ENCODE measurements around the gene MGMT. TPM values are rescaled to one million over a fixed set of nuclear protein-coding genes. Genes with fewer than 3 reads are reported as not detected.
A peak's percentile ranks its signal among the peaks of the same experiment; 100 is the strongest.

MGMT gene
- total and polyA plus RNA-seq, 8 donors, result 1.2 to 37.8 (median 21.3) TPM

- TF ChIP-seq CTCF (IDR thresholded peaks at IDR 0.05), result no peak
- no peak for TF ChIP-seq EP300 (IDR thresholded peaks at IDR 0.05)
- TF ChIP-seq POLR2AphosphoS5 (IDR thresholded peaks at IDR 0.05), result no peak
- no peak for TF ChIP-seq POLR2A (IDR thresholded peaks at IDR 0.05)
- Histone ChIP-seq H3K27me3 (no peaks in the 10 kb centered on the region), H3K4me3 (no peak overlapping the region), H3K9me3 (peaks cover 0 to 5% (median 2%) of the 10 kb centered on the region in 4 donors), H3K27ac (peak overlapping the region in 1 of 5 donors; percentile 25), H3K4me1 (peaks cover 6 to 29% (median 14%) of the 10 kb centered on the region in 4 donors), H3K36me3 (peaks cover 0 to 12% (median 4%) of the 10 kb centered on the region in 4 donors)
- no peak for DNase-seq
- WGBS, 5 donors, result 86 to 92% (median 88%) methylated on average over 14 to 15 of the region's 15 CpGs
- intact Hi-C loops (cut with DNase I; ENCODE audit: low total_unique reads), result no loop called here
Measured at GRCh38 chr10:129531195-129531968, 64.3 kb downstream of the MGMT start.

GRCh38 chr10:129531969-129532660 is 65.1 kb downstream of the MGMT start:
- Histone ChIP-seq H3K4me1 (peaks cover 6 to 29% (median 14%) of the 10 kb centered on the region in 4 donors), H3K4me3 (no peak overlapping the region), H3K27ac (no peak overlapping the region), H3K36me3 (peaks cover 0 to 13% (median 11%) of the 10 kb centered on the region in 4 donors), H3K9me3 (peaks cover 0 to 5% (median 2%) of the 10 kb centered on the region in 4 donors), H3K27me3 (no peaks in the 10 kb centered on the region)
- WGBS, 5 donors, result 80 to 92% (median 86%) methylated on average over 9 to 10 of the region's 10 CpGs
- DNase-seq, result no peak
- TF ChIP-seq POLR2A (IDR thresholded peaks at IDR 0.05) (no peak), CTCF (IDR thresholded peaks at IDR 0.05) (no peak), POLR2AphosphoS5 (IDR thresholded peaks at IDR 0.05) (no peak), EP300 (IDR thresholded peaks at IDR 0.05) (no peak)
- intact Hi-C loops (cut with DNase I; ENCODE audit: low total_unique reads), result no loop called here

- Histone ChIP-seq H3K4me3 (no peak overlapping the region), H3K27ac (peak overlapping the region in 1 of 5 donors; percentile 12), H3K36me3 (peaks cover 0 to 18% (median 15%) of the 10 kb centered on the region in 4 donors), H3K9me3 (peaks cover 0 to 5% (median 2%) of the 10 kb centered on the region in 4 donors), H3K27me3 (no peaks in the 10 kb centered on the region), H3K4me1 (peaks cover 6 to 29% (median 14%) of the 10 kb centered on the region in 4 donors)
- TF ChIP-seq CTCF (IDR thresholded peaks at IDR 0.05), result no peak
- TF ChIP-seq EP300 (IDR thresholded peaks at IDR 0.05), result no peak
- TF ChIP-seq POLR2AphosphoS5 (IDR thresholded peaks at IDR 0.05), result no peak
- TF ChIP-seq POLR2A (IDR thresholded peaks at IDR 0.05), result no peak
- intact Hi-C loops (cut with DNase I; ENCODE audit: low total_unique reads), result no loop called here
- WGBS, 5 donors, result 69 to 85% (median 74%) methylated on average over 9 to 12 of the region's 12 CpGs
- no peak for DNase-seq
Measured at GRCh38 chr10:129532838-129533237, 65.8 kb downstream of the MGMT start.

DNA sequence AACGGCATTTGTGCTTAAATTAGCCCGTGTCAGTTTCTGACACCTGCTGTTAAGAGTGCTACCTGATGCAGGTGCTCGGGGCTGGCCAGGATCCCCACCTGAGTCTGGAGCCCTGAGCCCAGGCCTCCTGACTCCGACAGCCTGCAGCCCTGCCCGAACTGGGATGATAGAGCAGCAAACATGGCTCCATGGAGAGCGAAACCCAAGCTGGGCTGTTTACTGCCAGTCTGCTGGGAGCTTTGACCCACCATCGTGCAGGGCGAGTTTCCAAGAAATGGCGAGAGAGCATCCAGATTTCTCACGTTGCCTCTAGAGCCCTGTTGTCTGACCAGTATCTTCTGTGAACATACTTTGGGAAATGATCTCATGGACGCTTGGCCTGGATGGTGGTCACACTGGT is 66.2 kb downstream of the MGMT start:
- Histone ChIP-seq H3K36me3 (peaks cover 0 to 21% (median 16%) of the 10 kb centered on the region in 4 donors), H3K27ac (peak overlapping the region in 1 of 5 donors; percentile 12)

More for the DNA sequence above, 66.2 kb downstream of the MGMT start:
- TF ChIP-seq EP300 (IDR thresholded peaks at IDR 0.05) (no peak), POLR2AphosphoS5 (IDR thresholded peaks at IDR 0.05) (no peak), CTCF (IDR thresholded peaks at IDR 0.05) (no peak), POLR2A (IDR thresholded peaks at IDR 0.05) (no peak)
- 85 to 94% (median 89%) methylated on average over 9 to 11 of the region's 11 CpGs for WGBS, 5 donors
- intact Hi-C loops (cut with DNase I; ENCODE audit: low total_unique reads), result no loop called here
- peak in 1 of 2 donors; percentile 11 for DNase-seq
- Histone ChIP-seq H3K4me3 (no peak overlapping the region), H3K9me3 (peaks cover 0 to 4% (median 2%) of the 10 kb centered on the region in 4 donors), H3K4me1 (peaks cover 6 to 29% (median 14%) of the 10 kb centered on the region in 4 donors), H3K27me3 (no peaks in the 10 kb centered on the region)
